GM12865 (cell line): ENCODE data around the gene SLC25A11.

Source experiments
- DNase-seq: peaks from one replicate; pipeline ENCODE4 v3.0.0; 2010; ENCODE audit warnings: low read depth
- H3K4me3 ChIP-seq: 2 replicates; pipeline ENCODE4 v1.5.1; 2011; ENCODE audit warnings: mild to moderate bottlenecking, low read depth, low read length, control low read depth
- CTCF ChIP-seq: IDR thresholded peaks from 2 replicates; pipeline ENCODE4 v1.5.1; 2011; ENCODE audit warnings: low read length, control low read depth, low read depth, inconsistent platforms; ENCODE audit not compliant: insufficient read depth; ENCODE audit errors: missing control alignments

Gene SLC25A11

GRCh38 chr17:4970273-4970672, 30.4 kb upstream of the SLC25A11 start:
- no peak overlapping the region for H3K4me3 ChIP-seq
- no peak for DNase-seq
- TF ChIP-seq CTCF, result no peak

GRCh38 chr17:4969551-4970173, 29.8 kb upstream of the SLC25A11 start:
- H3K4me3 ChIP-seq, result no peak overlapping the region
- no peak for DNase-seq
- TF ChIP-seq CTCF, result no peak

- no peak for DNase-seq
- no peak for TF ChIP-seq CTCF
- H3K4me3 ChIP-seq, result peak overlapping the region; percentile 97
Measured at GRCh38 chr17:4969047-4969550, 29.3 kb upstream of the SLC25A11 start.

- DNase-seq, result peak; percentile 15
- TF ChIP-seq CTCF, result no peak
- peak overlapping the region; percentile 97 for H3K4me3 ChIP-seq
Measured at GRCh38 chr17:4968486-4969046, 28.7 kb upstream of the SLC25A11 start.

GRCh38 chr17:4967539-4968485, 28.0 kb upstream of the SLC25A11 start, which contains the start of gene SPAG7:
TSS of gene SPAG7 (minus strand) at chr17:4967817. CDS start at chr17:4967804, 13 bp downstream.
- peak within 1 kb of the TSS; percentile 97 for H3K4me3 ChIP-seq
- peak; percentile 99 for DNase-seq
- no peak for TF ChIP-seq CTCF

- H3K4me3 ChIP-seq, result peak overlapping the region; percentile 97
- peak; percentile 100 for DNase-seq
- TF ChIP-seq CTCF, result no peak
Measured at GRCh38 chr17:4966844-4967538, 27.1 kb upstream of the SLC25A11 start.
